Measurements from ENCODE around the gene ITGB7. TPM values are rescaled to one million over a fixed set of nuclear protein-coding genes. Genes with fewer than 3 reads are reported as not detected.

ITGB7 gene
- total and polyA plus RNA-seq, 2 of the 4 experiments (the other 2 are of a cell fraction) = 0.18 to 0.44 TPM

GRCh38 chr12:53172352-53172751 is 34.7 kb downstream of the ITGB7 start:
- POLR2A ChIA-PET (ENCODE audit: unreplicated experiment) = interaction anchor here (0.6 kb wide), 1 partner anchor 11 kb away, joined by 28 read pairs; no protein-coding TSS in a partner anchor
- dilution Hi-C loops (cut with HindIII; ENCODE audit: low sequenced_read_pairs, unreplicated experiment) = no loop called here

More at GRCh38 chr12:53172352-53172751, 34.7 kb downstream of the ITGB7 start:
- H2BK5ac ChIP-seq (ENCODE audit: low read depth, low read length, poor library complexity, severe bottlenecking) = peak overlapping the region; percentile 0
- H3K14ac ChIP-seq (replicated peaks; ENCODE audit: low read depth, low read length) = peak overlapping the region; percentile 70; the same call in 1 of the 2 replicates
- no CpG with 5 or more reads among the region's 11 CpGs for WGBS, 2 experiments (ENCODE audit: extremely low coverage in 2 of 2, insufficient read length in 1 of 2)
- CTCF ChIA-PET = interaction anchor here (0.6 to 1.5 kb wide), 2 partner anchors 13 to 217 kb away, joined by 3 to 6 read pairs; no protein-coding TSS in a partner anchor
- no TSS peak for BruUV-seq (replicated peaks)
- H2BK15ac ChIP-seq (ENCODE audit: low read depth, low read length) = peak overlapping the region; percentile 78; the same call in 1 of the 3 replicates
- no peaks in the 10 kb centered on the region for H4K20me1 ChIP-seq (ENCODE audit: insufficient read depth, low read length)
- H4K5ac ChIP-seq (ENCODE audit: low read depth, low read length) = no peak overlapping the region
- H2BK120ac ChIP-seq (ENCODE audit: low read depth, low read length) = peak overlapping the region; percentile 11; the same call in 1 of the 2 replicates
- peaks cover 22% of the 10 kb centered on the region for H3K9me1 ChIP-seq (ENCODE audit: insufficient read depth, low read length)
- peaks cover 19% of the 10 kb centered on the region for H3K4me1 ChIP-seq (ENCODE audit: control insufficient read depth, insufficient read depth, low read length)
- peak overlapping the region; percentile 60 for H2AFZ ChIP-seq (replicated peaks; ENCODE audit: low read length, poor library complexity)
- no peak overlapping the region for H3K27ac ChIP-seq (ENCODE audit: insufficient read depth, low read length)
- H3K4me3 ChIP-seq (ENCODE audit: insufficient read depth, low read depth, low read length) = no peak overlapping the region
- H3K4me2 ChIP-seq (ENCODE audit: low read depth, low read length) = no peak overlapping the region
- 0 out of 2 replicates have a peak overlapping the region, but pooled peaks have one; percentile 50 for H3K4ac ChIP-seq (ENCODE audit: low read depth, low read length)
- DNase-seq = peak; percentile 81
- H3K79me1 ChIP-seq (ENCODE audit: low read depth in 1 of 2, low read length in 2 of 2) = peaks cover 0 to 24% of the 10 kb centered on the region in 2 experiments; a peak in 2 of 4 replicates
- H4K8ac ChIP-seq (ENCODE audit: low read depth in 2 of 2, low read length in 2 of 2) = peak overlapping the region; percentile 16 to 60; a peak in 3 of 4 replicates
- H3K9ac ChIP-seq (ENCODE audit: low read depth, low read length) = no peak overlapping the region
- peaks cover 20% of the 10 kb centered on the region for H3K36me3 ChIP-seq (ENCODE audit: control insufficient read depth, insufficient read depth, low read length)
- no peak overlapping the region for H3K18ac ChIP-seq (ENCODE audit: low read depth, low read length)
- no peak for TF ChIP-seq NFE2L2 (IDR thresholded peaks at IDR 0.05; ENCODE audit: low read depth, low read length)
- TF ChIP-seq CTCF (conservative IDR thresholded peaks at IDR 0.05; ENCODE audit: low read depth, low read length) = no peak
- no peak for TF ChIP-seq RFX5 (IDR thresholded peaks at IDR 0.05; ENCODE audit: low read depth, low read length)
- no peak for TF ChIP-seq USF2 (IDR thresholded peaks at IDR 0.05; ENCODE audit: low read depth, low read length)
- TF ChIP-seq MAFK (IDR thresholded peaks at IDR 0.05; ENCODE audit: low read depth, low read length) = no peak
- TF ChIP-seq FOS (IDR thresholded peaks at IDR 0.05; ENCODE audit: low read depth, low read length) = no peak
- TF ChIP-seq POLR2A (IDR thresholded peaks at IDR 0.05; ENCODE audit: low read depth, low read length) = no peak
- no peak for TF ChIP-seq MXI1 (IDR thresholded peaks at IDR 0.05; ENCODE audit: borderline replicate concordance, low read depth, low read length)
- TF ChIP-seq SMC3 (IDR thresholded peaks at IDR 0.05; ENCODE audit: low read depth, low read length) = no peak
- no peak for TF ChIP-seq RAD21 (IDR thresholded peaks at IDR 0.05; ENCODE audit: low read length)
- TF ChIP-seq RCOR1 (IDR thresholded peaks at IDR 0.05; ENCODE audit: insufficient replicate concordance, low read length) = no peak
- no peak for TF ChIP-seq ELK1 (IDR thresholded peaks at IDR 0.05; ENCODE audit: borderline replicate concordance, low read depth, low read length)
- no peak for TF ChIP-seq CEBPB (IDR thresholded peaks at IDR 0.05; ENCODE audit: low read depth, low read length)
- no peak for TF ChIP-seq CHD1 (IDR thresholded peaks at IDR 0.05; ENCODE audit: low read depth, low read length)
- no peak for TF ChIP-seq BHLHE40 (IDR thresholded peaks at IDR 0.05; ENCODE audit: low read depth, low read length)
- TF ChIP-seq MAZ (IDR thresholded peaks at IDR 0.05; ENCODE audit: borderline replicate concordance, low read depth, low read length) = no peak
- H3K23ac ChIP-seq (ENCODE audit: low read depth, low read length) = no peak overlapping the region
- no peaks in the 10 kb centered on the region for H3K9me3 ChIP-seq (ENCODE audit: control insufficient read depth, insufficient read depth, low read length)
- no peak overlapping the region for H2AK9ac ChIP-seq (replicated peaks; ENCODE audit: low read depth, low read length, poor library complexity)
- no peak overlapping the region for H3K56ac ChIP-seq (ENCODE audit: extremely low read depth, insufficient read depth, low read length)
- no peak overlapping the region for H2BK20ac ChIP-seq (ENCODE audit: low read depth, low read length)
- intact Hi-C loops (cut with micrococcal nuclease) = no loop called here
- peak; percentile 79 for ATAC-seq (ENCODE audit: low read depth)
- H2AK5ac ChIP-seq (ENCODE audit: low read depth, low read length) = peak overlapping the region; percentile 59; the same call in 1 of the 2 replicates
- in situ Hi-C loops (cut with MboI; ENCODE audit: low sequenced_read_pairs) = no loop called here
- H4K91ac ChIP-seq (ENCODE audit: insufficient read depth, low read depth, low read length) = peak overlapping the region; percentile 16; the same call in 1 of the 2 replicates
- no peaks in the 10 kb centered on the region for H3K27me3 ChIP-seq (ENCODE audit: control insufficient read depth, insufficient read depth, low read length)
